ENCODE results near the gene COQ9.
"Not testable (repeated sequence)": the region's sequence is repeated elsewhere in the genome, so short reads cannot be mapped to it uniquely, and the experiment has no call there.

The COQ9 gene

GRCh38 chr16:57447186-57447962 lies at the start of gene COQ9, which contains the start of gene CIAPIN1:
Gene COQ9 (plus strand): TSS chr16:57447479. CDS start chr16:57447506, 27 bp downstream.
Gene CIAPIN1 (minus strand): TSS chr16:57447385. CDS start chr16:57440928, 6,457 bp downstream.
- peak; percentile 64 to 89 for DNase-seq

- DNase-seq = not testable (repeated sequence)
Measured at GRCh38 chr16:57397493-57397892, 49.8 kb upstream of the COQ9 start.

- no peak for DNase-seq
Measured at GRCh38 chr16:57401943-57402640, 45.2 kb upstream of the COQ9 start.

GRCh38 chr16:57403965-57404817 lies 43.1 kb upstream of the COQ9 start, which contains the start of gene CCL17:
Gene CCL17 (plus strand): TSS chr16:57404767. CDS start chr16:57413933, 9,166 bp downstream.
- DNase-seq = no peak

GRCh38 chr16:57405097-57405496 lies 42.2 kb upstream of the COQ9 start:
- no peak for DNase-seq

- no peak for DNase-seq
Measured at GRCh38 chr16:57406881-57407280, 40.4 kb upstream of the COQ9 start.

- DNase-seq = no peak
Measured at GRCh38 chr16:57407521-57408353, 39.5 kb upstream of the COQ9 start.

- DNase-seq = no peak
Measured at GRCh38 chr16:57409065-57409464, 38.2 kb upstream of the COQ9 start.

- no peak for DNase-seq
Measured at GRCh38 chr16:57409870-57410587, 37.2 kb upstream of the COQ9 start.

- no peak for DNase-seq
Measured at GRCh38 chr16:57411362-57411976, 35.8 kb upstream of the COQ9 start.

GRCh38 chr16:57412584-57412983 lies 34.7 kb upstream of the COQ9 start:
- no peak for DNase-seq

- no peak for DNase-seq
Measured at GRCh38 chr16:57413301-57413730, 34.0 kb upstream of the COQ9 start.

- no peak for DNase-seq
Measured at GRCh38 chr16:57413733-57414132, 33.5 kb upstream of the COQ9 start.

GRCh38 chr16:57416084-57416483 lies 31.2 kb upstream of the COQ9 start:
- DNase-seq = no peak

- no peak for DNase-seq
Measured at GRCh38 chr16:57419506-57419905, 27.8 kb upstream of the COQ9 start.

GRCh38 chr16:57422026-57422944 lies 25.0 kb upstream of the COQ9 start:
- peak in 1 of 2 experiments; percentile 39 for DNase-seq

GRCh38 chr16:57423152-57423551 lies 24.1 kb upstream of the COQ9 start:
- DNase-seq = no peak

- DNase-seq = no peak
Measured at GRCh38 chr16:57424583-57424982, 22.7 kb upstream of the COQ9 start.

GRCh38 chr16:57426356-57426755 lies 20.9 kb upstream of the COQ9 start:
- no peak for DNase-seq

- DNase-seq = no peak
Measured at GRCh38 chr16:57427307-57427706, 20.0 kb upstream of the COQ9 start.
